Neural crest cell (in vitro differentiated cells): ENCODE data around the gene SAP30BP. TPM values are rescaled to one million over a fixed set of nuclear protein-coding genes. Genes with fewer than 3 reads are reported as not detected.

ENCODE experiments used
- DNase-seq: peaks from one replicate; pipeline ENCODE4 v3.0.0; 2021; ENCODE audit warnings: low read depth, mixed read lengths, low spot score
- H3K27ac Mint-ChIP-seq: one replicate; pipeline ENCODE4 v1.8.0; 2021; ENCODE audit warnings: mild to moderate bottlenecking, mixed read lengths; ENCODE audit not compliant: unreplicated experiment
- H3K27me3 Mint-ChIP-seq: 2 replicates; pipeline ENCODE4 v1.8.0; 2021; ENCODE audit warnings: low read depth, mild to moderate bottlenecking, mixed read lengths
- H3K36me3 Mint-ChIP-seq: 2 replicates; pipeline ENCODE4 v1.8.0; 2021; ENCODE audit warnings: low read depth, mild to moderate bottlenecking, mixed read lengths
- H3K4me1 Mint-ChIP-seq: 2 replicates; pipeline ENCODE4 v1.8.0; 2021; ENCODE audit warnings: mixed read lengths
- H3K4me3 Mint-ChIP-seq: one replicate; pipeline ENCODE4 v1.8.0; 2021; ENCODE audit warnings: mild to moderate bottlenecking, mixed read lengths
- H3K9me3 Mint-ChIP-seq: 2 replicates; pipeline ENCODE4 v1.8.0; 2021; ENCODE audit warnings: mixed read lengths
- total RNA-seq: library from RNA; stranded (reverse); gene quantifications from 2 replicates; pipeline ENCODE4 v1.2.1, GENCODE V29; 2021
- TF ChIP-seq, protein P1 (sequence below): fragments of 200-600 bp; sonication (generic); conservative IDR thresholded peaks from 2 replicates; pipeline ENCODE4 v1.5.0; 2021; ENCODE audit warnings: antibody characterized with exemption, mild to moderate bottlenecking

Gene SAP30BP
- total RNA-seq, 1 donor from 2014 or later, result 113 TPM

- H3K27me3 Mint-ChIP-seq, result no peaks in the 10 kb centered on the region
- H3K4me3 Mint-ChIP-seq, result no peak overlapping the region
- no peaks in the 10 kb centered on the region for H3K36me3 Mint-ChIP-seq
- no peak overlapping the region for H3K27ac Mint-ChIP-seq
- TF ChIP-seq, protein P1, sequence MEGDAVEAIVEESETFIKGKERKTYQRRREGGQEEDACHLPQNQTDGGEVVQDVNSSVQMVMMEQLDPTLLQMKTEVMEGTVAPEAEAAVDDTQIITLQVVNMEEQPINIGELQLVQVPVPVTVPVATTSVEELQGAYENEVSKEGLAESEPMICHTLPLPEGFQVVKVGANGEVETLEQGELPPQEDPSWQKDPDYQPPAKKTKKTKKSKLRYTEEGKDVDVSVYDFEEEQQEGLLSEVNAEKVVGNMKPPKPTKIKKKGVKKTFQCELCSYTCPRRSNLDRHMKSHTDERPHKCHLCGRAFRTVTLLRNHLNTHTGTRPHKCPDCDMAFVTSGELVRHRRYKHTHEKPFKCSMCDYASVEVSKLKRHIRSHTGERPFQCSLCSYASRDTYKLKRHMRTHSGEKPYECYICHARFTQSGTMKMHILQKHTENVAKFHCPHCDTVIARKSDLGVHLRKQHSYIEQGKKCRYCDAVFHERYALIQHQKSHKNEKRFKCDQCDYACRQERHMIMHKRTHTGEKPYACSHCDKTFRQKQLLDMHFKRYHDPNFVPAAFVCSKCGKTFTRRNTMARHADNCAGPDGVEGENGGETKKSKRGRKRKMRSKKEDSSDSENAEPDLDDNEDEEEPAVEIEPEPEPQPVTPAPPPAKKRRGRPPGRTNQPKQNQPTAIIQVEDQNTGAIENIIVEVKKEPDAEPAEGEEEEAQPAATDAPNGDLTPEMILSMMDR, result no peak
- no peaks in the 10 kb centered on the region for H3K9me3 Mint-ChIP-seq
- H3K4me1 Mint-ChIP-seq, result peaks cover 12% of the 10 kb centered on the region
- no peak for DNase-seq
Measured at GRCh38 chr17:75748706-75749105, 81.6 kb downstream of the SAP30BP start.

DNA sequence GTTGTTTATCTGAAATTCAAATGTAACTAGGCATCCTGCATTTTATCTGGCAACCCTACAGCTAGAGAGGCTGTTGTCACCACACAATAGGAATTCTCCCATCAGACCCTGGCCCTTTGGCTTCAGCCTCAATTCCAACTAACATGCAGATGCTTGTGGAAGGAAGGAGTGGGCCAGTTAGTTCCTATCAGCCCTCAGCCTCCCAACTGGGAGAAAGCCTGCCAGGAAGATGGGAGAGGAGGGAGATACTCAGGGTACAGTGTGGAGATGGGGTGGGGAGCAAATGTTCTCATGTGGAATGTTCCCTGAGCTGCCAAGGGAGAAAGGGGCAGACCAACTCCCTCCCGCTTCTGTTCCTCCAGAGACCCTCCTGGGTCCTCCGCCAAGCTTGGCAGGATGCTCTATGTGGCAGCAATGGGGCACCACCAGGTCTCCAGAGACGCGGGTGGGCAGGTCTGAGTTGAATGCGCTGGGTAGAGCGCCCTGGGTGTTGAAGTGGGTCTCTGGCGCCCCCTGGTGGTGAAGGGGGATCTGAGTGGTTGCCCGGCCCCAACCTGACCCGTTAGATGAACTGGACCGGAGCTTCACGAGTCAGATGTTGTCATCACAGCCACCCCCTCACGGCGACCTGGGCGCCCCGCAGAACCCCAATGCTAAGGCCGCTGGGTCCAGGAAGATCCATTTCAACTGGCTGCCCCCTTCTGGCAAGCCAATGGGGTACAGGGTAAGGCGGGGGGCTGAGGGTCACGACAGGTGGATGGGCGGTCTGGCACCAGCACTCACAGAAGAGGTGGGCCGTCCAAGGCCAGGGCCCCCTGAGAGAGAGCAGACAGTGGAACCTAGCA lies 82.6 kb downstream of the SAP30BP start:
- Mint-ChIP-seq H3K9me3 (no peaks in the 10 kb centered on the region), H3K27me3 (no peaks in the 10 kb centered on the region), H3K27ac (no peak overlapping the region), H3K4me3 (no peak overlapping the region), H3K4me1 (peaks cover 15% of the 10 kb centered on the region), H3K36me3 (no peaks in the 10 kb centered on the region)
- TF ChIP-seq, protein P1, result peak; percentile 98
- peak; percentile 91 for DNase-seq

- TF ChIP-seq, protein P1, result no peak
- no peak overlapping the region for H3K4me3 Mint-ChIP-seq
- DNase-seq, result no peak
- H3K4me1 Mint-ChIP-seq, result peaks cover 17% of the 10 kb centered on the region
- H3K27me3 Mint-ChIP-seq, result no peaks in the 10 kb centered on the region
- no peak overlapping the region for H3K27ac Mint-ChIP-seq
- no peaks in the 10 kb centered on the region for H3K9me3 Mint-ChIP-seq
- no peaks in the 10 kb centered on the region for H3K36me3 Mint-ChIP-seq
Measured at GRCh38 chr17:75750661-75751423, 83.7 kb downstream of the SAP30BP start.

DNA sequence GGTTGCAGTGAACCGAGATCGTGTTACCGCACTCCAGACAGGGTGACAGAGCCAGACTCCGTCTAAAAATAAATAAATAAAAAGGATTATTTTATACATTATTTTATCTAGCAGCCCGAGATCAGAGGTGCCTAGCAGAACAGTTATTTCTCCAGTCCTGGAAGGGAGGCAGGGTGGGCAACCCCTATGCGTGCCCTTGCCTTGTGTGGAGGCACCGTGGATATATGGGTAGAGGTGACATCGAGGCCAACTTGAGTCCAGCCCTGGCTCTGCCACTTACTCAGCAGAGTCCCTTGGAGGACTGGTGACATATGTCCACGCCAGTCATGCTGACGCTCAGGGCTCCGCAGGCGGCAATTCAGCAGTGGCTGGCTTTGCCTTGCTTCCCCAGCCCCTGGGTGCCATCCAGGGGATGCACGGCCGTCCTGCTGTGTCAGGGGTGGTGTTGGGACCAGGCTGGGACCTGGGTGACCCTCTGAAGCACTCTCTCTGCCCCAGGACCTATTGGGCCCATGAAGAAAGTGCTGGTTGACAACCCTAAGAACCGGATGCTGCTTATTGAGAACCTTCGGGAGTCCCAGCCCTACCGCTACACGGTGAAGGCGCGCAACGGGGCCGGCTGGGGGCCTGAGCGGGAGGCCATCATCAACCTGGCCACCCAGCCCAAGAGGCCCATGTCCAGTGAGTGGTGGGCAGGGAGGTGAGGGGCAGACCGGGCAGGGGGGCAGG lies 84.7 kb downstream of the SAP30BP start:
- DNase-seq, result no peak
- H3K36me3 Mint-ChIP-seq, result no peaks in the 10 kb centered on the region
- H3K27ac Mint-ChIP-seq, result no peak overlapping the region
- peaks cover 17% of the 10 kb centered on the region for H3K4me1 Mint-ChIP-seq
- no peaks in the 10 kb centered on the region for H3K9me3 Mint-ChIP-seq
- no peaks in the 10 kb centered on the region for H3K27me3 Mint-ChIP-seq
- TF ChIP-seq, protein P1, result no peak
- H3K4me3 Mint-ChIP-seq, result no peak overlapping the region

DNA sequence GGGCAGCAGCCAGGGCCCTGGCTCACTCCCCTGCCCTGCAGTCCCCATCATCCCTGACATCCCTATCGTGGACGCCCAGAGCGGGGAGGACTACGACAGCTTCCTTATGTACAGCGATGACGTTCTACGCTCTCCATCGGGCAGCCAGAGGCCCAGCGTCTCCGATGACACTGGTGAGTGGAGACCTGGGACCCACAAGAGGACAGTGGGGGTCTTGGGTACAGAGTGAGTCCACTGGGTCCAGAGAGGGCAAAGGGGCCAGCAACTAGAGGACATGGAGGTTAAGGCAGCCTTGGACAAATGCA lies 85.2 kb downstream of the SAP30BP start:
- Mint-ChIP-seq H3K4me1 (peaks cover 17% of the 10 kb centered on the region), H3K9me3 (no peaks in the 10 kb centered on the region), H3K4me3 (peak overlapping the region; percentile 49), H3K36me3 (no peaks in the 10 kb centered on the region), H3K27ac (peak overlapping the region; percentile 86), H3K27me3 (no peaks in the 10 kb centered on the region)
- TF ChIP-seq, protein P1, result no peak
- DNase-seq, result no peak
